NOMO-1 (cell line): Measurements from ENCODE around the gene GMDS.

Source experiments
- DNase-seq, 2 experiments: peaks; one replicate each; lab custom pipeline; 2025; ENCODE audit not compliant: unreplicated experiment in 2 of 2; lab: John Stamatoyannopoulos, UW

GMDS gene

DNA sequence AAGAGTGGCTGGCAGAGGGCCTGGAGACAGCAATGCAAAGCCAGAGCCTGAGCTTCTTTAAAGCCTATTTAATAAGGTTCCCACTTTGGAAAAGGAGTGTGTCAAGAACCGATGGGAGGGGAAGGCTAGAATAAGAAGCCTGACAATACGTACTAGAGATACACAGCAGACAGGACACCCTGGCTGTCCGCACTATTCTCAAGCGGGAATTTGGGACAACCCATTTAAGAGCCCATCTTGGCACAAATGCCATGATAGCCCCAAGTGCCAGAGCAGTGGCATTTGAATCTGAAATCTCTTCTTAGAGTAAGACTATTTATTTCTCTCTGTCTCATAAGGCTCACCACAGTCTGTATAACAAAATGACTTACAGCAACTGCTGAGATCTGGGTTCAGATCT is 3.1 kb downstream of the GMDS start:
- DNase-seq: no peak

DNA sequence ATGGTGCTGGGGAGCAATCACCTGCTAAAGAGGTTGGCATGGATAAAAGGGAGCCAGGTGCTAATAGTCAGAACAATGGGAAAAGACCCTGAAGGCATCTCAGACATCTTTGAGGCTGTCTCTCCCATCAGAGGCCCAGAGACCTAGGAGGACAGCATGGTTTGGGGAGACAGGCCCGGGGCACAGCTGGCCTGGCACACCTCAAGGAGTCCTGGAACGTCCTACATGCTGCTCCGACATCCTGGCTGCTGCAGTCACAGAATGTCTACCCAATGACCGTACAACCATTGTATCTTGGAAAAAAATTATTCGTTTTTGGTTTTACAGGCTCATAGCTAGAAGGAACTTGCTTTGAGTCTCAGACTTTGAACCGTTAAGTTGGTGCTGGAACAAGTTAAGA is 4.4 kb downstream of the GMDS start:
- no peak for DNase-seq

DNA sequence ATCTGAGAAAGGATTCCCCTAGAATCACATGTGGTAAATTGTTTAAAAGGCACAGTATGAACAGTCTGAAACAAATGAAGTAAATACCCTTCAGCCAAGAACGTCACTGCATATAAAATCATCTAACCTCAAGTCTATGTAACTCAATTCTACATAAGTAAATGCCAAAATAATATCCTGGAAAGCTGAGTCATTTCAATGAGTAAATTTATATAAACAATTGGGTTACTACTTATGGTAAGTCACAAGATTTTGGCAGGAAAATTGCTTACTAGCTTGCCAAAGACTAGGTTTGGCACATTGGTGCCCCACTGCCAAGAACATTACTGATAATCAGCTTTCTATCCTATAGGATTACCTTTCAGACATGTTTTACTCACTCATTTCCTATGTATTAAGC is 8.4 kb downstream of the GMDS start:
- DNase-seq: no peak

DNA sequence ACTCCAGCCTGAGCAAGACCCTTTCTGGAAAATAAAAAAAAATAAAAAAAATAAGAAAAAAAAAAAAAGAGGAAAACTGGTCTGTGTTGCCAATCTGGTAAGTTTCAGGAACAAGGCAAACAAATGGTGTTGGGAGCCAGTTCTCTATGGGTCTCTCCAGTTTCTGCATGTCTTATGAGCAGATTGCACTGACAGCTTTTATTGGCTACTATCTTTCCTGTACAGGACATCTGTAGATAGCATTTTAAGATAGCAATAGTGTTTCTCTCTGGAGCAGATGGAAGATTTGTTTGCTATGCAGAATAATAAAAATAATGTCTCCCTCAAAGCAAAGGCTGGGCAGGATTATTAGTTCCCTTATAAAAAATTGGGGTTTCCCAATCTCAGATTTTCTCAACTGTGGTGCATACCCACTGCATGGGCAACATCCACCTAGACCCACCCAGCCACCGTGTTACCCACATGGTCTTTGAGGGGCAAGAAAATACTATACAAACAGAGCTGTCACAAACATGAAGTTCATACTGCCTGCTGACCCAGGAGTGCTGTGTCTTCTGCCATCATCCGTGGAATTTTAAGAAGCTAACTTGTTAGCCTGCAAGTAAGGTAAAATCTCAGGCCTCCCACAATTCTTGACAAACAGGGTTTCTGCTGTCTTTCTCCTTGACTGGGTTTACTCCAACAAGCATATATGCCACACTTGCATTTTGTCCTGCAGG is 9.5 kb downstream of the GMDS start:
- DNase-seq: no peak

DNA sequence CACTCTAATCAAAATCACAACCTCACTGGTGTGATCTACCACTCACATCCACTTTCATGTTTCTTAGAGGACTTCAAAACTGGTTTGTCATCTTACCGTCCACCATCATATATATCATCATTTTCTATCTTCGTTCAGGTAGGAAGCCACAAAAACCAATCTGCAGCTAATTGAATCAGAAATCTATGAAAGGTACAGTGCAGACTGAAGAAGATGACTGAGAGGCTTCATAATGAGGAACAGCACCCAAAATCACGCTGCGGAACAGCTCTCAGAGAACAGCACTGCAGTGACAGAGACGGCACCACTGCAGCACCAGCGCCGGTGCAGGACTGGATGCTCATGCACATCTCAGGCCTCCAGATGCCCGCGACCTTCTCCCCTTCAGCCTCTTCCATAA is 13.0 kb downstream of the GMDS start:
- no peak for DNase-seq

DNA sequence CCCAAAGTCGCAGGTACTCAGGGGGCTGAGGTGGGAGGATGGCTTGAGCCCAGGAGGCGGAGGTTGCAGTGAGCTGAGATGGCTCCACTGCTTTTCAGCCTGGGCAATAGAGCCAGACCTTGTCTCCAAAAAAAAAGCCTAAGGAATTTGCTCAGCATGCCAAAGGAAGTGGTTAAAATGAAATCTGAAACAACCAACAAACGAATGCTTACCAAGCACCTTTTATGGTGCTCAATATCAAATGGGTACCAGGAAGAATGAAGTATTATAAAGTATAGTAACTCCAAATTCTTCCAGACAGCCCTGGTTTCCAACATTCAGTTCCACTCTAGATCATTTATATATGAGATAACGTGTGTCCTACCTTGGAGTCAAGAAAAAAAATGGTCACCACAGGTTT is 14.0 kb downstream of the GMDS start:
- DNase-seq: no peak

DNA sequence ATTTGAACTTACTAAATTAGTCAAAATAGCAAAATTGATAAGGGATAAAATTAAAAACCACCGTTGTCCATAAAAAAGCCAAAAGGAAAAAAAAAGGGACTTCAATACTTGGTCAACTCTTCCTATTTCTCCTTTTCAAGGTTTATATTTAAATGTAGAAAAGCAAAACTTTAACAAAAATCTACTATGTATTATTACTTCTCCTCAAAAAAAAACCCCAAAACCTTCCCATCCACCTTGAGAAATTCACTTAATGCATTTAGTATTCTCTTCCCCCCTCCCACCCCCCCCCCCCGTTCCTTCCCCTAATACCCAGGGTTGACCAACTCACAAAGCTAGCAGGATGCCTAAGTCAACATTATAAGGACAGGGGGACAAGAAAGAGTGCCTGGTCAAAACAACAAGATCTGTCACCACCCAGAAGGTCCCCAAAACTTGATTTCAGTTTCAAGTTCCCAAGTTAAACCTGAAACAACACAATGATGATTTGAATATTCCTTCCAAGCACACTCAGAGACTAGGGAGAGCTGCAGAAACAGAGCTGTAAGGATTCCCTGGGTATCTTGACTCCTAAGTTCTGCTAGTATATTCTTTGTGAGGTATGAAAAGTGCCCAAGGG is 14.6 kb downstream of the GMDS start:
- DNase-seq: no peak

DNA sequence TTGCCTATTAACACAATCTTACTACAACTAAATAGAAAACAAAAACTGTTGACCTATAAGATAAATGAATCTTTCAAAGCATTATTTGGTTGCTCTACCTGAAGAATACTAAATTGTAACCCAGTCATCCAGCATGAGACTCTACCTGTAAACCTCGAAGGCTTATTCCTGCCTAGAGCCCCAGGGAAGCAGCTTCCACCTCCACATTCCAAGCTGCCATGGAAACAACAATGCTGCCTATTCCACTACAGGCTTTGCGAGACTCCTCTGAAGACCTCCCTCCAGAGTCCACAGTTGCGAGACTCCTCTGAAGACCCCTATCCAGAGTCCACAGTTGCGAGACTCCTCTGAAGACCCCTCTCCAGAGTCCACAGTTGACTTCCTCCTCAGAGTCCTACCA is 15.7 kb downstream of the GMDS start:
- DNase-seq: no peak

DNA sequence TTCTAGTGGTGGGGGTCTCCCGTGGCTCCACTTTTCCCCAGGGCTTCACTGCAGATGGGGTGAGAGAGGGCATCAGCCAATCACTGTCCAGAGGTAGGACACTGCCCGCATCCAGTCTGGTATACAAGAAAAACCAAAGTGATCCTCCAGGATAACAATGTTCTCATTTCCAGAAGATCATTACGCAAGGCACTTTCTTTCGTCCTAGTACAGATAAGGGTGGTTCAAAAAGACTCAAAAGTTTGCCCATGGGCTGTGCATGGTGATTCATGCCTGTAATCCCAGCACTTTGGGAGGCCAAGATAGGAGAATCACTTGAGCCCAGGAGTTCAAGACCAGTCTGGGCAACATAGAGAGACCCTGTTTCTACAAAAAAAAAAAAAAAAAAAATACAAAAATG is 16.4 kb downstream of the GMDS start:
- DNase-seq: no peak

DNA sequence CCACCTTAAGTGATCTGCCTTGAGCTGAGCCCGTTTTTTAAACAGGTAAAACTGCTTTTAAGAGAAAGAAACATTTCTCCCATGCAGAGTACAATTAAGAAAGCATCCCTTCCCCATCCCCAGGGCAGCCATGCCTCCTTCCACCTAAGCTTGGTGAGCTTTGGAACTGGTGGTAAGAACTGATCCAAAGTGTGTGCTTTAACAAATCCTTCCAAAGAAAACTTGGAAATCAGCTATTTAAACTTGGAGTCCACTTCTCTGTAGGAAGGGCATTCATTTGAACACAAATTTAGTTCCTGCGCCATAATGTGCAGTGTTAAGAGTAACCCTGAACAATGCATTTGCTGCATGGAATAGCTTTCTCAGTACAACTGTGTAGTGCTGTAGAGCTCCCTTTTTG is 17.0 kb downstream of the GMDS start:
- no peak for DNase-seq

DNA sequence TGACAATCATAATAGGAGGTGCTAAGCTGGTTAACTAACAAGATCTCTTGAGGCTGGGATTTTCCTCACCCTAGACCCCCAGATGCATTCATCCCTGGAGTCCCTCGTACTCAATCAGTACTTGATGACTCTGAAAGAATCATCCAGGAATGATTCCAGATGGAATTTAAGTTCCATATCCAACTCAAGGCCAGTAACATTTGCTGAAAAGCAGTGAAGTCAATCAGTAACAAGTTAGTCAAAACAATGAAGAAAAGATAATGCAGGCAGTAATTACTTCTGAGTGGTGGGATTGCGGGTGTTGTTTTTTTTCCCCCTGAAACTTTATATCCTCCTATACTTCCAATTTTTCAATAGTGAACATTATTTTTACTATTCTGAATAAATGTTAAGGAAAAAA is 18.6 kb downstream of the GMDS start:
- no peak for DNase-seq

DNA sequence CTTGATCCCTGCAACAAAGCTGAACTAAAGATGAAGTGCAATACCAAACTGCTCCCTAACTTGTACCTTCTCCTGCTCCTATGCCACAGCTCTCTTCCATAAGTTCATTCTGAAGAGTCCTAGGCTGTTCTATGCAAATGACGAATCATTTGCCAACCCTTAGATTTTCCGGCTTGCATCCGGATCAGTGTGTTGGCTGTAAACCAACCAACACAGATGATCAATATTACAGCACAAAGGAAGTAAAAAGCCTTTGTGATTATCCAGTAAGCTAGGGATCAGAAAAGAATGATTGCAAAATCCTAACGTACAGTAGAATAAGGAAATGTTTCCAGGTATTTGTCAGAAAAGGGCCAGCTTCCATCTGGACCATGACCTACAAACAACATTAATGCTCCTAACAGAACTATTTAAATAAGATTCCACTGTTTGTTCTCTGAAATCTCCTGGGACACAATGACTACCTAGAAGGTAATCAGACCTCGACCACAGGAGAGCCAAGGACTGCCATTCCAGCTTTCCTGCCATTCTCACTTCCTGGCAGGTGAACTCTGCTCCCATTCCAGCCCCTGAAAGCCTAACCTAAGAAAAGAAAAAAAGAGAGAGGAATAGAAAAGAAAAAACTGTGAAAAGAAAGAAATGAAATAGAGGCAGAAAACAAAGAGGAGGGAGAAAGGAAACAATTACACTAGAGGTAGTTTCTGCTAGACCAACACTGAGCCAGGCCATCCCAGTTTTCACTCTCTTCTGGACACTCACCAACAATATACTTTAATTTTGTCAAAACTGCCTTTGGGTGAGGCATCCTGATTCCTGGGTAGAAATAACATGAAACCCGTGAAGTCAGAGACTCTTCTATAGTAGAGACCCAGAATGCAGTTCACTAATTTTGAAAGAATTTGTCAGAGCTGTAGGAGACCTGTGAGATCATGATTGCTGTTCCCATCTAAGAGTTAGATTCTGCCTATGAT is 19.7 kb downstream of the GMDS start:
- DNase-seq: no peak

DNA sequence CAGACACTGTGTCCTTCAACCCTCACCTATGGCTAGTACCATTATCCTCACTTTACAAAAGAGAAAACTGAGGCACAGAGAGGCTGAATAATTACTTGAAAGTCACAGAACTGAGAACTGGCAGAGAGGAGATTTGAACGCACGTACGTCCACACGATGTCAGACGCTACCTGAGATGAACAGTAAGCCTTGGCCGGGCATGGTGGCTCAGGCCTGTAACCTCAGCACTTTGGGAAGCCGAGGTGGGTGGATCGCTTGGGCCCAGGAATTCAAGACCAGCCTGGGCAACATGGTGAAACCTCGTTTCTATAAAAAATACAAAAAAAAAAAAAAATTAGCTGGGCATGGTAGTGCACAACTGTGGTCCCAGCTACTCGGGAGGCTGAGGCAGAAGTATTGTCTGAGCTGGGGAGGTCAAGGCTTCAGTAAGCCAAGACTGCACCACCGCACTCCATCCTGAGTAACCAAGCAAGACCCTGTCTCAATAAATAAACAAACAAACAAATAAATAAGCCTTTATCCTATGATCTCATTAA is 20.5 kb downstream of the GMDS start:
- DNase-seq: no peak

DNA sequence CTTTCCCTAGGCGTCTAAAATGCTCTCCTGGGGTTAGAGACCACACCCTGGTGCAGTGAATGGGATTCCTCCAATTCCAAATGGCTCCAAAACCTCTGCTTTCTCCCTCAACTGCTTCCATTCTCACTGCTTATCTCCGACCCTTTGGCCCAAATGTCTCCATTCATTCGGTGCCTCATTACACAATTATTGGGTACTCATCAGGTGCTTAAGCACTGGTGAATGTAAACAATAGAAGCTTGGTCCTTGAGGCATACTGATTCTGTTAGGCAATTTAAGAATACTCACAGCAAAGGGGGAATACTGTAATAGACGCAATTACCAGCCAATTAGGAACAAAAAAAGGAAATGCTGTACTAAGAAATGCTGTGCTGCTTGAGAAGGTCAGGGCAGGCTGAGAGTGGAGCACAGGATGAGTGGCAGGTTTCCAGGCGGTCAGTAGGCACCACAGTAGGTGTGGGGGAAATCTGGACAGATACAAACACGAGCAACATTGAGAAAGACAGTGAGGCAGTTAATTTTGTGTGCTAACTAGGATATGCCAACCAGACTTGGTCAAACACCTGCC is 23.0 kb downstream of the GMDS start:
- DNase-seq: peak in 1 of 2 experiments; percentile 3

DNA sequence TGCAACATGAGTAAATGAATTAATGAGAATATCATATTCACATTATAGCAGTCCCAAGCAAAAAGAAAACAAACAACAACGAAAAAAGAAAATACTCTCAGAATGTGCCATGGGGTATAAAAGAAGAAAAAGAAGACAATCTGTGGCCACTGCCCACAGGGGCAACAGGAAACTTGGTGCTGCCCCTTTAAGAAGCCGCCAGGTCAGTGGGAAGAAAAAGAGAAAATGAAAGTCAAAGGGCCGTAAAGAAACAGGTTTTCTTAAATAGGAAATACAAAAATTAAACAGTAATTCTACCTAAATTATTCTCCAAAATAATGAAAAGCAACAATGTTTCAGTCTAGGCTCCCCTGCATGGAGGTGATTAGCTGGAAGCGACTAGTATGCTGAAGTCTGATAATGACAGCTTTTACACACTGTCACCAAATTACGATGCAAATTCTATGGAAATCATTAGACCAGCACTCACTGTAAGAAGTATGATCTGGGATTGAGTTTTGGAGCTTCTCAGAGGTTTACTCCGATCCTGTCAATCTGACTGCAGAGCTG is 23.6 kb downstream of the GMDS start:
- peak; percentile 11 to 66 for DNase-seq

DNA sequence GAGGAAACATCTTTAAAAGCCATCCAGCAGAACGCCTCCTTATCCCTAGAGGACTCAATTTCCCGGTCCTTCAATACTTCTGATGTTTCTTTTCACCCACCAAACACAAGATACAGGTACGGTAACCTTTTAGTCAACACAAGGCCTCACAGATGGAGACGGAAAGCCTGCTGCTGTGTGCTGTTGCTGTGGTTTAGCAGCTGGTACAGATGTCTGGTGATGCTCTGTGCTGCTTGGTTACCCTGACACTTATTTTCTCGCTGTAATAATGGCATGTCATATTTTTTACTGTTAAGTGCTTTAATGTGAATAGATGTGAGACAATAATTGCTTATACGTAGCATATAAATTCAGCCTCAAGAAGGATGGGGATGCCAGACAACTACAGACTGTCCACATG is 25.3 kb downstream of the GMDS start:
- no peak for DNase-seq

DNA sequence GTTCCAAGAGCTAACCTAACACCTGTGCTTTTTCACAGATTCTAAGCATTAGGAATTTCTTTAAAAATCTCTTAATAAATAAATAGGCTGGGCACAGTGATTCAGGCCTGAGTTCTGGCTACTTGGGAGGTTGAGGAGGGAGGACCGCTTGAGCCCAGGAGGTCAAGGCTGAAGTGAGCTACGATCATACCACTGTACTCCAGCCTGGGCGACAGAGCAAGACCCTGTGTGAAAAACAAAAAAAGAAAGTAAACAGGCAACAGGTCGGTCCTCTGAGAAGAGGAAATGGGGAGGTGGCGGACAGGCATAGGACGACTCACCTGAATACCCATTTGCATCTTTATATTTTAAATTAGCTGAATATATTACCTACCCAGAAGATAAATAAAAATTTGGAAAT is 26.5 kb downstream of the GMDS start:
- no peak for DNase-seq

DNA sequence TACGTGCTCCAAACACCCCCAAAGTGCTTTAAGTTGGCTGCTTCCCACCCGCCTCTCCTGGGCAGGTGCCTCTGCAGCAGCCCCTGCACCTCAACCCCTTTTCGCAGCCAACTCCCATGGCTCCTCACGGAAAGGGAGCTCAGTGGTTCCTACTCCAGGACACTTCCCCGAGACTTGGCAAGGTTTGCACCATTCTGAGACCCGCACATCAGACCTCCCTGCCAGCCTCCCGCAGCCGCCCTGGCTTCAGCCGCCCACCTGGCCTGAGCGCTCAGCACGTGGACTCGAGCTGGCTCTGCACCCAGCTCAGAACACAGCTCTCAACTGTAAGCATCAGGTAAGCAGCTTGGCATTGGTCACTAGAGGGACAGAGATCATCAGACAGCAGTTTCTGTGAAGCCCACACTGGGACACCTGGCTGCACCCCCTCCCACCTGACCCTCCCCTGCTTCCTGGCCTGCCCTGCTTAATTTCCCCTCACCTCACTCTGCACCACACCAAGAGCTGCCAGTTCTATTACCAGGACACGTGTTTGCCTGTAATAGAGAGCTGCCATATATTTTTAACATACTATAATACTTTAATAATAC is 28.5 kb downstream of the GMDS start:
- DNase-seq: no peak

DNA sequence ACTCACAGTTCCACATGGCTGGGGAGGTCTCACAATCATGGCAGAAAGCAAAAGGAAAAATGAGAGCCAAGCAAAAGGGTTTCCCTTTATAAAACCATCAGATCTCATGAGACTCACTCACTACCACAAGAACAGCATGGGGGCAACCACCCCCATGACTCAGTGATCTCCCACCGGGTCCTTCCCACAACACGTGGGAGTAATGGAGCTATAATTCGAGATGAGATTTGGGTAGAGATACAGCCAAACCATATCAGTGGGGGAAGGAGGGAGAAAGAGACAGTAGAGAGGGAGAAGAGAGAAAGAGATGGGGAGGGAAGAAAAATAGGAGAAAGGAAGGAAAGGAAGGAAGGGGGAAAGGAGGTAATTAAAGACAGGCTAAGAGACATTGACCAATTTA is 30.1 kb downstream of the GMDS start:
- no peak for DNase-seq

DNA sequence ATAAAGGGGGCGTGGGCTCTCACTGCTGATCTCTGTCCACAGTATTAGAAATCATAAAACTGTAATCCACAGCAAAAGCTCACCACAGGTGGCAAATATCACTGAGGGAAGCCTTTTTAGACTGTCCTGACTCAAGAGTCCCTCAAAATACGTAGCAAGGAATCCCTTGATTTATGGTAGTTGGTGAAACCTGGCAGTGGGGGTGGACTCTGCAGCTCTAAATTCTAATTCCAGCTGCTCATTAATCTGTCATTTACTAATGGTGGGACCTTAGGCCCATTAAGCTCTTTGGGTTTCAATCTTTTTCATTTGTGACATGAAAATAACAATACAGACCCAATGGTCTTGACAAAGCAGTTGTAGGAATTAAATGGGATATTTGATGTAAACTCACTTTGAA is 32.3 kb downstream of the GMDS start:
- no peak for DNase-seq
